Measurements from ENCODE around the gene PHACTR3.

The PHACTR3 gene

DNA sequence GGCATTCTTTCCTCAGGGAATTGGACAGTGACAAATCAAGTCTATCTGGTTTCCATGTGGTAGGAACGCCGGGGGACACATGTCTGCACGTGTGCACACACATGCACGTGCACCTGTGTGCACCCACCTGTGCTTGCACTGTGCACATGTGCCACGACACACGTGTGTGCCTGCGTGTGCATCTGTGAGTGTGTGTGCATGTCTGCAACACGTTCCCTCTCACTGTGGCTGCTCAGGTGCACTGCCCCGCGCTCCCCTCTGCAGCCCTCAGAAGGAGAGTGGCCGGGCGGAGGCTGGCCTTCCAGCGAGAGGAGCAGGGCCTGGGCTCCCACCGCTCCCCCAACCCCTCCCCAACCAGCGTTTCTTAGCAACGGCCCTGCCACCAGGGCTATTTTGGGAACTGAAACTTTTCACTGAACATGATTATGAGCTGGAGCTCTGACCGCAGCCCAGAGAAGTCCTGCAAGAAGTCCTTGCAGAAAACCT is 147.8 kb downstream of the PHACTR3 start:
- no peak for TF ChIP-seq CTCF (IDR thresholded peaks at IDR 0.05; ENCODE audit: extremely low read depth, missing control alignments)
- DNase-seq (ENCODE audit: low spot score): peak; percentile 81

- no peak for TF ChIP-seq CTCF (IDR thresholded peaks at IDR 0.05; ENCODE audit: extremely low read depth, missing control alignments)
- DNase-seq (ENCODE audit: low spot score): peak; percentile 50
Measured at GRCh38 chr20:59752704-59753460, 148.5 kb downstream of the PHACTR3 start.

DNA sequence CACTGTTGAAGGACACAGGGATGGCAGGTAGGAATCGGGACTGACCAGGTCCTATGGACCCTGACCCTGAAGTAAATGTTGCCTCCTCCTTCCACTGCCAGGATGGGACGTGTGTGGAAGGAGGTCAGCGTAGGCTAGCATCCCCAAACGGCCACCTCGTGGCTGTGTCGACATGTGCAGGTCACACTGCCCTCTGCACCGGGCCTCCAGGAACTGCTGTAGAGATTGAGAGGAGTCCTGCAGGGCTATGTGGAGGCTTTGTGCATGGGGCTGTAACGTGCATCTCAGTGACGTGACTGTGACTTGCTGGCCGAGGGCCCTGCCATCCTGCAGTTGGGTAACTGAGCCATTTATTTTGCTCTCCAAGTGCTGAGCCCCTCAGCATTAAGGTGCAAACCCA is 149.5 kb downstream of the PHACTR3 start:
- no peak for TF ChIP-seq CTCF (IDR thresholded peaks at IDR 0.05; ENCODE audit: extremely low read depth, missing control alignments)
- DNase-seq (ENCODE audit: low spot score): no peak

DNA sequence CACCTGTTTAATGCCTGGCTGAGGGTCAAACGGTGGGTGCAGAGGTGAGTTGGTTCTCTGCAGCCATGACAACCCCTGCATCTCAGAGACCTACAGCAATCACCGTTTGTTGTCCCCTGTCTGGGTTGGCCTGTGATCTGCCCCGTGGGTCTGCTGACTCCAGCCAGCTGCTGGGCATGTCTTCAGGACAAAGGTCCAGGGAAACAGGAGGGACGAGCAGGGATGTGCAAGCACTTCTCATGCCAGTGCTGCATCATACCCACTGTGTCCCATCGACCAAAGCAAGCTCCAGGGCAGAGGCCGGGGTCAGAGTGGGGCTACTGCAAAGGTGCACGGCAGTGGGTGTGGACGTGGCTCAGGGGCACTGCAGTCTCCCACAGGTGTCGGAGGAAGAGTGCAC is 150.2 kb downstream of the PHACTR3 start:
- no peak for TF ChIP-seq CTCF (IDR thresholded peaks at IDR 0.05; ENCODE audit: extremely low read depth, missing control alignments)
- no peak for DNase-seq (ENCODE audit: low spot score)

DNA sequence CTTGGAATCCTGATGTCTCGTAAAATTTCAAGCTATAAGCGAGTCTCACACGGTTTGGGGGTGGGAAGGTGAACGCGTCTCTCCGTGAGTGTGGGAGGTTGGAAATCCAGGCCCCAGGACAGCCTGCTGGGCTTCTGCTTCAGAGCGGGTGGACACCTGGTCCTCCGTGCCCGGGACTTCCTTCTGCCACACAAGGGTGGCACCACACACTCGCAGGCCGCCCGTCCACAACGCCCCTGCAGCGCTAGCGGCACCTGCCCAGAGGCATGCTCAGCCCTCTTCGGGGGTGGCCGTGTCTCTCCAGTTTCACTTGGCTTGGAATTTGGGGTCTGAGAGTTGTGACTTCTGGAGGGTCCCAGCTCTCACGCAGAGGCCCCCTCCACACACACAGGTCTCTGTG is 151.9 kb downstream of the PHACTR3 start:
- no peak for TF ChIP-seq CTCF (IDR thresholded peaks at IDR 0.05; ENCODE audit: extremely low read depth, missing control alignments)
- no peak for DNase-seq (ENCODE audit: low spot score)

DNA sequence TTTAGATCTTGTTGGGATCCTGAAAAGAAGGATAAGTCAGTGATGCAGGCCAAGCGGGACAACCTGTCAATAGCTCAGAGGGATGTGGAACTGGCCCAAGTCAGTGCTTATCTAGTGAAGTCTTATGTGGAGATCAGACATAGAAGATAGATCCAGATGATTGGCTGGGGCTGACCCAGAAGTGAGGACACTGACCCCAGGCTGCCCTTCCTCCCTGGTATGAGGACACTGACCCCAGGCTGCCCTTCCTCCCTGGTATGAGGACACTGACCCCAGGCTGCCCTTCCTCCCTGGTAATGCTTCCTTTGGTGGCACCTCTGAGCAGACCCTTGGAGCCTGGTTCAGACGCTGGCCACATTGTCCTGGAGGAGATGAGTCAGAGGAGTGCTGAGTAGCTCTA is 159.7 kb downstream of the PHACTR3 start:
- TF ChIP-seq CTCF (IDR thresholded peaks at IDR 0.05; ENCODE audit: extremely low read depth, missing control alignments): no peak
- no peak for DNase-seq (ENCODE audit: low spot score)

- DNase-seq (ENCODE audit: low spot score): no peak
- TF ChIP-seq CTCF (IDR thresholded peaks at IDR 0.05; ENCODE audit: extremely low read depth, missing control alignments): no peak
Measured at GRCh38 chr20:59765599-59766177, 161.3 kb downstream of the PHACTR3 start.

All from GM20000 (cell line).